T-helper 9 cell (primary cell): ENCODE results near the gene HSPA1B.
"Not testable (repeated sequence)": the region's sequence is repeated elsewhere in the genome, so short reads cannot be mapped to it uniquely, and the experiment has no call there.

Experiments
- DNase-seq: peaks from one replicate; pipeline ENCODE4 v3.0.0-alpha.2; 2020
- total RNA-seq, 2 donors: gene quantifications; one replicate each; lab custom pipeline; 2026; lab: John Stamatoyannopoulos, UW

HSPA1B gene
- total RNA-seq = 17.9 to 24.3 reads per million in 2 donors

GRCh38 chr6:31827286-31828079 lies at the start of gene HSPA1B:
Gene HSPA1B (plus strand): TSS chr6:31827738. CDS start chr6:31827951, 213 bp downstream.
- DNase-seq = peak; percentile 70

DNA sequence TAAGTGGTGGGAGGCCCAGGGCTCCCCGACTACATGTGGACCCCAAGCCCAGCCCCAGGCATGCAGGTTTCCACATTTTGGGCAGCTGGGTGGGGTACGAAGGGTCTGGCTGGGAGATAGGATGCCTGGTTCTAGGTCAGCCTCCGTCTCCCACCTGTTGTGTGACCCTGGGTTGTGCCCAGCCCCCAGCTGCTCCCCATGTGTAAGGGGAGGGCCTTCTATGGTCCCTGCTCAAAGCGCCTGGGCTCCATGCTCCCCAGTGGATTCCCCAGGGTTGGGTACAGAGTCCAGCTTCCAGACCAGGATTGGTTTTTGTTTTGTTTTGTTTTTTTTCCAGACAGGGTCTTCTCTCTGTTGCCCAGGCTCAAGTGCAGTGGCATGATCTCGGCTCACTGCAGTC lies 49.3 kb upstream of the HSPA1B start:
- DNase-seq = no peak

GRCh38 chr6:31778999-31779885 lies 48.3 kb upstream of the HSPA1B start:
- DNase-seq = no peak

DNA sequence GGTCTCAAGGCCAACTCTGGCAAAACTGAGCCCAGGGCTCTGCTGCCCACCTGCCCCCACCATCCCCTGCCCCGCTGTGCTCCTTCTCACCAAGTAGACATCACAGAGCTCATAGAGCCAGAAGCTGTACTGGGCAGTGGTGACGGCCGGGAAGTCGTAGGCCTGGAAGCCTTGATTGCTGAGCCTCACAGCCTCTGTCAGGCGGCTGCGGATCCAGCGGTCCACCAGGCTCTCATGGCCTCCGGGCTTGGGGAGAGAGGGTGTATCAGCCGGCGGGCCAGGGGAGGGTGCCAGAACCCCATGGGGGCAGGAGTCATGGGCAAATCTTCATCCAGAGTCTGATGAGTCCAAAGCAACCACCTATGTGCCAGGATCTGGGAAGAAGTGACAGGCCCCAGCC lies 47.6 kb upstream of the HSPA1B start:
- DNase-seq = no peak

GRCh38 chr6:31780507-31781243 lies 46.9 kb upstream of the HSPA1B start:
- no peak for DNase-seq

DNA sequence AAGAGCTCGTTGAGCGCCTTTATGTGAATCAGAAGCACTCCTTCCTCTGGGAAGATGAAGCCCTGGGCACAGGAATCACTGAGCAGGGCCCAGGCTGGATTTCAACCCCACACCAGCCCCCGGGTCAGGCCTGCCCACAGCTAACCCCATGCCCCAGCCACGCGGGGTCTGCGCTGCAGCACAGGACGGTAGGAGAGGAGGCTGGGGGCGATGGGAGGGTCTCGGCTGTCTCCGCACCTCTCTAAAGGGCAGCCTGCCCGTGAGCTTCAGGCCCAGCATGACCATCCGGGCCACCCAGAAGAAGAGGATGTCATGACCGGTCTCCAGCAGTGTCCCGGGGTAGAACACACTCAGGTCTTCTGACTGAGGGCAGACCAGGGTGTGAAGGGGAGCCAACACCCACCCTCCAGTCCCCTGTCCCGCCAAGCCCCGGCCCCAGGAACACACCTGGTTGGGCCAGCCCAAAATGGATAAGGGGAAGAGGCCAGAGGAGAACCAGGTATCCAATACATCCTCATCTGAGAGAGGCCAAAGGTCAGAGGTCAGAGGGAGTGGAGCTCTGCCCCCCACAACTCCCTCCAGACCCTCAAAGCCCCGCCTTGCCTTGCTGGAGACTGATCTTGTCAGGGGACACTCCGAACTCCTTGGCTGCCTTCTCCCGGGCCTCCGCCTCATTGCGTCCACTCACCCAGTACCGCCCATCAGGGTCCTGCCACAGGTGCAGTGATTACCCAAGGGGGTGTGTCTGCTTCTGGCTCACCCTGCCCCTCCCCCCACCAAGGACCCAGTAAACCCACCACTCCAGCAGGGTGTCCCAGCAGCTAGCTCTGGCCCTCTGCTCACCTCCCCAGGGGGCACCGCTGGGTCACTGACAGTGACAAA lies 46.1 kb upstream of the HSPA1B start:
- DNase-seq = no peak

- DNase-seq = no peak
These were observed 45.2 kb upstream of the HSPA1B start for GRCh38 chr6:31782126-31782855.

DNA sequence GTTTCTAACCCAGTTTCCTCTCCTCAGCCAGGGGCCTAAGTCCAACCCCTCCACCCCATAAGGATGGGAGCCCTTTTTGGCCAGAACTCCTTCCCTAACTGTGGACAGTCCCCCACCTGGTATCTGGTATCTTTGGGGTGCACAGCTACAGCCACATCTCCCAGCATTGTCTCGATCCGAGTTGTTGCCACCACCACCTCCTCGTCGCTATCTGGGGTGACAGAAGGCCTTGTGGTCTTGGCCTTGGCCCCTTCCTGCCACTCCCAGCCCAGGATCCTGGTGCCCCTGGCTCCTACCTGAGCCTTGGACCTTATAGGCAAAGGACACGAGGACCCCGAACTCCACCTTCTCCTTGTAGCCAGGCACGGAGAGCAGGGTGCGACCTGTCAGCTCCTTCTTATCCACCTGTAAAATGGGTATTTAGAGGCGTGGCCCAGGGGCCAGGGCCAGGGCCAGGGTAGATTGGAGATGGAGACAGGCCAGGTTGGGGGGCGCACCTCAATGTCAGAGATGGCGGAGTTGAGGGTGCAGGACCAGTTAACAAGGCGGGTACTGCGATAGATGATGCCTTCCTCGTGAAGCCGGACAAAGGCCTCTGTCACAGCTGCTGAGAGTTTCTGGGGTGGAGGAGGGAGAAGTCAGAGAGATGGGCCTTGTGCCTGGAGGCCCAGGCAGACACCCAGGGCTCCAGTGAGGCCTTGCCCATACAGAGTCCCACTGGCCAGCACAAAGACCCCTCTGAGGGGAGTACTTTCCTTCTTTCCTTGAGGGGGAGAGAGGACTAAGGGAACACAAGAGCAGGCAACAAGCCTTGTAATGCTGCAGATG lies 43.2 kb upstream of the HSPA1B start:
- no peak for DNase-seq

GRCh38 chr6:31785475-31785874 lies 42.1 kb upstream of the HSPA1B start:
- no peak for DNase-seq

- no peak for DNase-seq
These were observed 36.0 kb upstream of the HSPA1B start for GRCh38 chr6:31791324-31792089.

GRCh38 chr6:31792090-31792374 lies 35.5 kb upstream of the HSPA1B start:
- no peak for DNase-seq

DNA sequence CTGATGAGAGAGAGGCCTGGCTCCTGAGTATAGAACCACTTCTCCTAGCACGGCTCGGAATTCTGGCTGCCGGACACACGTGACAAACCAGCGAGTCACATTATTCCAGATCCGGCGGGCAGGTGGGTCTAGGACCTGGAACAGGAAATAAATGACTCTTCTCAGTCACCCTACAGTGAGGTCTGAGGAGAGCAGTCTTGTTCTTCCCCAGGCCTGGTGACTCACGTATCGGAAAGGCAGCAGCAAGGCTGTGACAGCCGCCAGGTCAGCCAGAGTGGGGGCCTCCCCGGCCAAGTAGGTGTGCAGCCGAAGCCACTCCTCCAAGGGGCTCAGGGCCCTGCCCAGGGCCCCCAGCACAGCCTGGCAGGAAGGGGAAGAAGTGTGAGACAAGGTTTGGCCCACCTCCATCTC lies 34.8 kb upstream of the HSPA1B start:
- DNase-seq = no peak

GRCh38 chr6:31793927-31794245 lies 33.7 kb upstream of the HSPA1B start:
- DNase-seq = not testable (repeated sequence)

DNA sequence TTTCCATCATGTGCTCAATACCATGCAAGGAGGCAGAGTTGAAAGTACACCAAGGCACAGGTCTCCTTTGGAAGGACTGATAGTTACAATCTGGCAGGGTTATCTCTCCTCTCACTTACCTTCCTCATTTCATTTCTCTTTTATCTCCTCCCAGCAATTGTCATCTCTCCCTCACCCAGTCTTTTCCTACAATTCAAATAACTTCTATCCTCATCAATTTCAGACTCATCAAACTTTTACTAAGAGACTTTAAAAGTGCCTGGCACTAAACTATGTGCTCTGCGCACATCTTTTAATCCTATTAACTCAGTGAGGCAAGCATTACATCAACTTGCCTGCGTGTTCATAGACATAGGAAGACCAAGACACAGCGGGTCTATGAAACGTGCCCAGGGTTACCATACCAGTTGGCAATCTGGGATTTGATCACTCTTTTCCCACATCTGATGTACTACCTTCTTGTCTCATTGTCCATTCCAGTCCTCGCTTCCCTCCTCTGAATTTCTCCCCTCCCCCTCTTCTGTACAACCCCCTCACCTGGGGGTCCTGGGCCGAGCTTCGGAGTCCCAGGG lies 33.2 kb upstream of the HSPA1B start:
- DNase-seq = no peak

GRCh38 chr6:31794866-31795615 lies 32.5 kb upstream of the HSPA1B start:
- no peak for DNase-seq

- peak; percentile 74 for DNase-seq
These were observed 31.8 kb upstream of the HSPA1B start, which contains the start of gene VARS1 for GRCh38 chr6:31795616-31796298. Gene VARS1 (minus strand): TSS chr6:31795752. CDS start chr6:31795217, 535 bp downstream.

GRCh38 chr6:31796993-31797385 lies 30.5 kb upstream of the HSPA1B start:
- DNase-seq = no peak

- DNase-seq = peak; percentile 24
These were observed 29.9 kb upstream of the HSPA1B start for GRCh38 chr6:31797588-31797987.
